NCI-H2081 (cell line): ENCODE results near the gene FAM163B.

ENCODE experiments used
- DNase-seq, 2 experiments: peaks; one replicate each; lab custom pipeline; 2025; lab: John Stamatoyannopoulos, UW

FAM163B gene

GRCh38 chr9:133547116-133547515 is 62.1 kb downstream of the FAM163B start:
- no peak for DNase-seq

DNA sequence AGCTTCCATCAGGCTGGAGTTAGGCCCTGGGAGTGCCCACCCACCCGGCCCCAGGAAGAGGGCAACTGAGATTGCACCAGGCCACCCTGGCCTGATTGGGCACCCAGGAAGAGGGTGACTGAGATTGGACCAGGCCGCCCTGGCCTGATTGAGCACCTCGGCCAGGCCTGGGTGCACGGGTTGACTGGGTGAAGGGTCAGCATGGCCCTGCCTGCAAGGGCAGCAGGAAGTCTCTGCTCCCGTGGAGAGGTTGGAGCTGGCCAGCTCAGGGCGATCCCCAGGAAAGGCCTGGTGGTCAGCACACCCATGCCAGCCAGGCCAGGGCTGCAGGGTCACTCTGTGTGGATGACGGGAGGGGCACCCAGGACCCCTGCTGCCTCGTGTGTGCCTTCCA is 62.9 kb downstream of the FAM163B start:
- DNase-seq, result no peak

DNA sequence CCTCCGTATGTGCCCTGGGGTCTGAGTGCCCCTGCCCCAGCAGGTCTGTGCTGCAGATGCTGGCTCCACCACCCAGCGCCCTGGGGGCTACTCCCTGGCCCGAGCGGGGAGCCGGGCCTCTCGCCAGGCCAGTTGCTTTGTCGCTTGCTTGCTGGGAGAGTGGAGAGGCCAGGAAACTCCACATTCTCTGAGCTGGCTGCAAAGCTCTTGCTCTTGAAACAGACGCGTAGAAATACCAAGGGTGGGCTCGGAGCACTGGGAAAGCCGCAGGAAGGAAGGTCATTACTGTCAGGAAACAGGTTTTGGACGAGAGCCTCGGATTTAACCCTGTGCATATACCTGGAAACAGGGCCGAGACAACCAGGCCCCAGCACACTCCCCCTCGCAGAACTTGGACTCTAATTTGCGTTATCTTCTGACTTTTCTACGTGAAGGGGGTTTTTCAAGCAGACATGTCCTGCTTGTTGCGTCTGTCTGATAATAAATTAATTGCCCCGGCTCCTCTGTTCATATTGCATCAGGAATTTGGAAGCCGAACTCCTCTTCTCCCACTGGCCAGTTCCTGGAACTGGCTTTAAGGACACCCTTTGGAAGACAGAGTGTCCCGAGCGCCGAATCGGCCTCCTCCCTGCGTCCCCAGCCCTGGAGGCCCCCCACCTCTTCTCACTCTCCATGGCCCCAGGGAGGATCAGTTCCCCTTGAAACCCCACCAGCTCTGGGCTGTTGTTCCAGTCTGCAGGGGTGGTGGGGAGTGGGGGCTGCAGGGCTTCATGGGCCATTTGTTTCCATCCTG is 63.5 kb downstream of the FAM163B start:
- DNase-seq, result no peak

GRCh38 chr9:133543772-133544467 is 65.3 kb downstream of the FAM163B start:
- DNase-seq, result no peak

DNA sequence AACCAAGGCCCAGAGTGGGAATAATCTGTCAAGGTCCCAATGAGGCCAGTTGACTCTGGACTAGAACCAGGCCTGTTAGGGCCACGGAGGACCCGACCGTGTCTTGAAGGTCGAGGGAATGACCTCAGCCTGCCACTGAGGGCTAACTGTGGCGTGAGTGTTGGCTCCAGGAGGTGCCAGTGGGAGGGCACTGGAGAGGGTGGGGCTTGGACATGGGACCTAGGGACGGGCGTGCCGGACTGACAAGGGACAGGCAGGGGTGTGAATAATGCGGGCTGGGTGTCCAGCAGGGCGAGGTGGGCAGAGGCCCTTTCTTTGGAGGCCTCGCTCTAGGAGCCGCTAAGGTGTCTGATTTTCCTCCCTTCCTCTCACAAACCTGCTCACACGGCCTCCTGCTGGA is 67.2 kb downstream of the FAM163B start:
- DNase-seq, result no peak

- no peak for DNase-seq
Observed at GRCh38 chr9:133540698-133541025, 68.5 kb downstream of the FAM163B start.

DNA sequence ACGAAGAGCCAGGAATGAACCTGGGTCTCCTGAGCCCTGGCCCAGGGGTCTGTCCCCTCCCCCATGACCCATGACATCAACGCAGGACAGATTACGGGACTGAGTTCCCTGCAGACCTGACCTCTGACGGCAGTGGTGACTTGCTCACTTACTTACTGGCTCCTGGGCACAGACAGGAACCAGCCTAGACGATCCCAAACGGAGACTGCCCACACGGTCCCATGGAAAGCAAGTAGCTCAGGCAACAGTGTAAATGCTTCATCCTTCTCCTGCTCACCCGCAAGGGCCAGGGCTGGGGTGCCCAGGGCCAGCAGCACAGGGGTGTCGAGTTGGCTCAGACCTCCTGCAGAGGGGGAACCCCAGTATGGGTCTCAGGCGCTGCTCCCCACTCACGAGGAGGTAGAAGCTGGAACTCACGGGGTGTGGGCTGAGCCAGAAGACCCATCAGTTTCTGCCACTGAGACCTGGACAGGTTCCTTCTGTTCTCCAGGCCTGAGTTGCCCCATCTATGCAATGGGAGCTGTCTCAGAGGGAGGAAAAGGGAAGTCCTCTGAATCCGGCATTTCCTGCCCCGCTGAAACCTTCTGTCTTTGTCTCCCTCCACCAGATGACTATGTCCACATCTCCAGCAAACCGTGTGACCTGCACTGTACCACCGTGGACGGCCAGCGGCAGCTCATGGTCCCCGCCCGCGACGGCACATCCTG is 69.0 kb downstream of the FAM163B start:
- DNase-seq, result no peak

- DNase-seq, result no peak
Observed at GRCh38 chr9:133538851-133539833, 70.0 kb downstream of the FAM163B start.

DNA sequence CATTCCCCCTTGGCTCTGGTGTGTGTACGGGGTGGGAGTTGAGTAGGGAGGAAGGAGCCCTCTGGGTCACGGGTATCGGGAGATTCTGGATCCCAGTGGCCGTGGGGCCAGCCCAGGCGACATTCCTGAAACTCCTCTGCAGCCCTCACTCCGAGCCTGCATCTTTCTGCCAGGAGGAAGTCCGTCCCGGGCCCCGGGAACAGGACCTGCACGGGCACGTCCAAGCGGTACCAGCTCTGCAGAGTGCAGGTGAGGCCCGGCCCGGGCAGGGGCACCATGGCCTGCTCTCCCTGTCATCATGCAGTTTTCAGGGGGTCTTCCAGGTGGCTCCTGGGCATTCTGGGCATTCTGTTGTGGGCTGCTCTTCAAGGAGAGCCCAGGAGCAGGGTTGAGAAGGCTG is 71.0 kb downstream of the FAM163B start:
- no peak for DNase-seq

DNA sequence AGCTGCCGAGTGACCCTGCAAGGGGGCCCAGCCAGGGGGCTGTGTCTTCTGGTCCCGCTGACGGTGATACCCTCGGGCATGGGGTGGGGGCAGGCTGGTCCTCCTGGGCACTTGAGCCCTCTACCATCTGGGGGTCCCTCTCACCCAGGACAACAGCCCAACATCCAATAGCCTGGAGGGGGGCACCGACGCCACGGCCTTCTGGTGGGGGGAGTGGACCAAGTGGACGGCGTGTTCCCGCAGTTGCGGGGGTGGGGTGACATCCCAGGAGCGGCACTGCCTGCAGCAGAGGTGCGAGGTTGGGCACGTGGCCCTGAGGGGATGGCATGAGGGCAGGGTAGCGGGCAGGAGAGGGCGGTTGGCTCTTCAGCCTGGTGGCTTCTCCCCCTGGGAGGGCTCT is 71.9 kb downstream of the FAM163B start:
- DNase-seq, result no peak

GRCh38 chr9:133536536-133536935 is 72.7 kb downstream of the FAM163B start:
- DNase-seq, result no peak

GRCh38 chr9:133536080-133536479 is 73.1 kb downstream of the FAM163B start:
- DNase-seq, result no peak

- no peak for DNase-seq
Observed at GRCh38 chr9:133535306-133535877, 73.8 kb downstream of the FAM163B start.

DNA sequence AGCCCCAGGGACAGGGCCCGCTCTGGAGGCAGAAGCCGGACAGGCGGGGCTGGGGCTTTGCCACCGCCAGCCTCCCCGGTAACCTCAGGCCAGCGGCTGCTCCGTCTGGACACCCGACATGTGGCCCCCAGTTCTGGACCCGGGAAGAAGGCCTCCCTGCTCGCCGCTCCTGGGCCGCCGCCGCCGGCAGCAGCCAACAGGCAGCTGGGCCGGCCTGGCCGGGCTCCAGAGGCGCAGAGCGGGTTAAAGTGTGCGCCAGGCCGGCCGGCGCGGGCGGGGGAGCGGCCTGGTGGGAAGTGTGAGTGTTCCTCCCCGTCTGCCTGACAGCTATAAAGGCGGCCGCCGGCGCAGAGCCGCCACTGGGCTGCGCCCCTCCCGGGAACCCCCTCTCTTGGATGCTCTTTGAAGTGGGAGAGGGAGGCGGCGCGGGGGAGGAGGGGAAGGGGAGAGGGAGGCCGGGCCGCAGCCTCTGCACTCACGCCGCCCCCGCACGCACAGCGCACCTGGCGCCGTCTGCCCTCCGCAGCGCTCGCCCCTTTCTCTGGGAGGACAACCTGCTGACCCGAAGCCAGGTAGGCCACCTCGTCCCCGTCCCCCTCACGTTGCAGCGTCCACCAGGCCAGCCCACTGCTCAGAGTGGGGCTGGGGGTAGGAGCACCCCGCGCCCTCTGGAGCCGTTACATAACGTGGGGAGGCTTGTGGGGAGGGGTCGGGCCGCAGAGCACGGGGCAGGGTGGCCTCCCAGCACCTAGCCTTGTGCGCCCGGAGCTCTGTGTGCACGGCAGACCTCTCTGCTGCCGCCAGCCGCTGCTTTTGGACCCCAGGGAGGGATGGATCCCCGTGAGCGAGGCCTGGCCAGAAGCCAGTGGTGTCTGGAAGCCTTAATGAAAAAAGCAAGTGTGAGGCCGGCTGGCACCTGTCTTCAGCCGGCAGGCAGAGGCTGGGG is 74.6 kb downstream of the FAM163B start, which contains the start of gene ADAMTSL2:
Gene ADAMTSL2 (plus strand): TSS at position 359 of the 946 bp plus-strand sequence. CDS start 2,009 bp downstream, outside the sequence.
- peak; percentile 68 to 87 for DNase-seq

GRCh38 chr9:133533857-133534256 is 75.3 kb downstream of the FAM163B start:
- no peak for DNase-seq

- DNase-seq, result peak; percentile 74 to 83
Observed at GRCh38 chr9:133532937-133533668, 76.1 kb downstream of the FAM163B start.

- DNase-seq, result no peak
Observed at GRCh38 chr9:133531293-133531692, 77.9 kb downstream of the FAM163B start.

DNA sequence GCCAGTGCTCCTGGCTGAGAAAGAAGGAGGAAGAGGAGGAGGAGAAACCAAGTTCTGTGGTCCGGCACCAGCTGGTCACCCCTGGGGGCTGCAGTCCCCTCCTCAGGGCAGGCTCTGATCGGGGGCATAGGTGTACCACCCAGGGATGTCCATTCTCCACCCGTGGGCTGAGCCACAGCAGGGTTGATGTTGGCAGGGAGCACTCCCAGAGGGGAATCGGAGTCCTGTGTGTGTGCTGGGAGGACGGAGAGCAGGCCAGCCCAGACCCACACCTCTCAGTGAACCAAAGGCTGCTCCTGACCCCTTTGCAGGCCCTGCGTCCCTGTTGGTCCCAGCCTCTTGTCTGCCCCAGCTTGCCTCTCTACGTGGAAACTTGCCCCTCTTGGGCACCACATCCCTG is 79.3 kb downstream of the FAM163B start:
- no peak for DNase-seq

- no peak for DNase-seq
Observed at GRCh38 chr9:133529457-133529856, 79.7 kb downstream of the FAM163B start.
